HG03520 (cell line): ENCODE measurements around the gene NLRP12.
"Not testable (repeated sequence)": the region's sequence is repeated elsewhere in the genome, so short reads cannot be mapped to it uniquely, and the experiment has no call there.

ENCODE experiments used
- ATAC-seq: cut with Tn5 transposase; IDR thresholded peaks from one replicate; pipeline ENCODE4 v1.9.1; 2021; ENCODE audit warnings: mild to moderate bottlenecking, moderate library complexity; ENCODE audit not compliant: unreplicated experiment

NLRP12 gene

DNA sequence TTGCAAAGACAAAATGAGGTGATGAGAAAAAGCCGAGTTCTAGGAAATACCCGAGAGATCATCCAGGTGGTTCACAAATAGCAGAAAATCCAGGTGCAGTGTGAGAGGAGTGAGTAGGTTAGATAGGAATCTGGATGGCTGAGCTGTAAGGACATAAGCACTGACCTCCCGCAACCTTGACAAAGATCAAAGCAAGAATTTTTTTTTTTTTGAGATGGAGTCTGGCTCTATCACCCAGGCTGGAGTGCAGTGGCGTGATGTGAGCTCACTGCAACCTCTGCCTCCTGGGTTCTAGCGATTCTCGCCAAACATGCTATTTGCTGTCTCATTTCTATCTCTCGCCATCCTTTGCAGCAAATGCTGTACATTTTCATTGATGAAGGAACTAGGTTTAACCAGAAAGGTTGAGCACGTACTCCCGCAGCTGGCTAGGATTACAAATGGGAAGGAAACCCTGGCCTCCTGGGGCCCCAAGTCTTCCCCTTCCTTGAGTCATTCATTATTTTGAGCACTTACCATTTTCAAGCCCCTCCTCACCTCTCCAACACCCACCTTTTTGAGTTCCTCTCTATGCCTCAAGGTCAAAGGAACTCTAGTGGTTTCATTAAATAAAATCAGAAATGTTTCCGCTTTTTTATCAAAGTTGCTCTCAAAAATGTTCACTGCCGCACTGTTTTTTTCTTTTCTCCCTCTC, 38.8 kb downstream of the NLRP12 start:
- ATAC-seq: no peak

- ATAC-seq: no peak
Measured at GRCh38 chr19:53782698-53783097, 41.4 kb downstream of the NLRP12 start.

DNA sequence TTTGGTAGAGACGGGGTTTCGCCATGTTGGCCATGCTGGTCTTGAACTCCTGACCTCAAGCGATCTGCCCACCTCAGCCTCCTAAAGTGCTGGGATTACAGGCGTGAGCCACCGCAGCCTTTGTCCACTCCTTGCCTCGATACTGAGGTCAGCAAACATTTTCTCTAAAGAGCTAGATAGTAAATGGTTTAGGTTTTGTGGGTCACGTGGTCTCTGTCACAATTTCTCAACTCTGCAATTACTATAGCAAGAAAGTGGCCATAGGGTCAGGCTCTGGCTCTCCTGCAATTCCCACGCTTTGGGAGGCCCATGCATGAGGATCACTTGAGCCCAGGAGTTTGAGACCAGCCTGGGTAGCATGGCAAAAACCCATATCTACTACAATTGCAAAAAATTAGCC, 42.8 kb downstream of the NLRP12 start:
- not testable (repeated sequence) for ATAC-seq

GRCh38 chr19:53780506-53780905, 43.6 kb downstream of the NLRP12 start:
- no peak for ATAC-seq

- ATAC-seq: no peak
Measured at GRCh38 chr19:53775524-53775923, 48.6 kb downstream of the NLRP12 start.

DNA sequence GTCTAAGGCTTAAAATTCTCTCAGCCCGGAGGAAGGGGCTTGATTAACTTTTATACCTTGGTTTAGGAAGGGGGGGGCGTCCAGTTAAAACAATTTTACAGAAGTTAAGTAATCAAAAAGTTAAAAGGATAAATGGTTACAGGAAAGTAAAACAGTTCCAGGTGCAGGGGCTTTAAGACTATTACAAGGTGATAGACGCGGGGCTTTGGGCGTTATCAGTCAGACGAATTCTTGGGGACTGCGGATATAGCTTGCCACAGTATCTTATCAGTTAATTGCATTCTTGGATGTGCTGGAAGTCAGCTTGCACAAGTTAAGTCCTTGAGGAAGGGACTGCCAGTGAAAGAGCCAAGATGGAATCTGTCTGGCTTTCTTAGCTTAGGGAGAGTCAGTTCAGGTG, 49.6 kb downstream of the NLRP12 start:
- not testable (repeated sequence) for ATAC-seq

- ATAC-seq: no peak
Measured at GRCh38 chr19:53773999-53774398, 50.1 kb downstream of the NLRP12 start.

GRCh38 chr19:53772943-53773342, 51.2 kb downstream of the NLRP12 start:
- no peak for ATAC-seq

- ATAC-seq: no peak
Measured at GRCh38 chr19:53771144-53771543, 53.0 kb downstream of the NLRP12 start.

- not testable (repeated sequence) for ATAC-seq
Measured at GRCh38 chr19:53769696-53770309, 54.3 kb downstream of the NLRP12 start.

DNA sequence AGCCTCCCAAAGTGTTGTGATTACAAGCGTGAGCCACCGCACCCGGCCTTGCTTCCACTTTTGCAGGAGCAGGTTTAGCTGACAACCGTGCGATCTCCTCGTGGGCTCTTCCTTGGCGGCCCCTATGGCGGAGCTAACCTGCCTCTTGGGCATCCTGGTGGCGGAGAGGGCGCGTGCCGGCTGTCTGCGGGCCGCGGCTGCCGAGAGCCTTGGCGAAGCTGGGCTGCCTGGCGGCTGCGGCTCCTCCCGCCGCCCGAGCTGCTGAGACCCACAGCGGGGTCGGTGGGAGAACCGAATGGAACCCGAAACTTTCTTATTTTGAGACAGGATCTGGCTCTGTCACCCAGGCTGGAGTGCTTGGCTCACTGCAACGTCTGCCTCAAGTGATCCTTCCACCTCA, 55.7 kb downstream of the NLRP12 start:
- no peak for ATAC-seq

- not testable (repeated sequence) for ATAC-seq
Measured at GRCh38 chr19:53758991-53759390, 65.1 kb downstream of the NLRP12 start.
